HG03175 (cell line): ENCODE results near the gene MAPK11.

Experiments used
- ATAC-seq: cut with Tn5 transposase; IDR thresholded peaks from one replicate; pipeline ENCODE4 v1.9.1; 2021; ENCODE audit warnings: mild to moderate bottlenecking, moderate library complexity; ENCODE audit not compliant: unreplicated experiment

The MAPK11 gene

GRCh38 chr22:50308597-50308935, 38.4 kb upstream of the MAPK11 start:
- no peak for ATAC-seq

- no peak for ATAC-seq
Observed at GRCh38 chr22:50307890-50308596, 37.9 kb upstream of the MAPK11 start.

GRCh38 chr22:50306753-50307749, 36.9 kb upstream of the MAPK11 start, which contains the start of gene PLXNB2:
Gene PLXNB2 (minus strand): TSS chr22:50307646. CDS start chr22:50290584, 17,062 bp downstream.
- ATAC-seq = no peak

GRCh38 chr22:50305923-50306566, 35.9 kb upstream of the MAPK11 start:
- no peak for ATAC-seq

- no peak for ATAC-seq
Observed at GRCh38 chr22:50305393-50305922, 35.3 kb upstream of the MAPK11 start.

- no peak for ATAC-seq
Observed at GRCh38 chr22:50304528-50305392, 34.6 kb upstream of the MAPK11 start.

GRCh38 chr22:50303848-50304527, 33.8 kb upstream of the MAPK11 start:
- ATAC-seq = no peak

GRCh38 chr22:50303515-50303847, 33.3 kb upstream of the MAPK11 start:
- no peak for ATAC-seq

- no peak for ATAC-seq
Observed at GRCh38 chr22:50302564-50302963, 32.4 kb upstream of the MAPK11 start.

- no peak for ATAC-seq
Observed at GRCh38 chr22:50302041-50302541, 31.9 kb upstream of the MAPK11 start.

- no peak for ATAC-seq
Observed at GRCh38 chr22:50301581-50301991, 31.4 kb upstream of the MAPK11 start.

- ATAC-seq = no peak
Observed at GRCh38 chr22:50300620-50301257, 30.6 kb upstream of the MAPK11 start.

GRCh38 chr22:50299785-50300619, 29.8 kb upstream of the MAPK11 start:
- ATAC-seq = no peak

- ATAC-seq = no peak
Observed at GRCh38 chr22:50298937-50299784, 29.0 kb upstream of the MAPK11 start.

- ATAC-seq = no peak
Observed at GRCh38 chr22:50298266-50298637, 28.1 kb upstream of the MAPK11 start.

- ATAC-seq = no peak
Observed at GRCh38 chr22:50297510-50298265, 27.5 kb upstream of the MAPK11 start.
